ENCODE data around the gene MTNR1B. TPM values are rescaled to one million over a fixed set of nuclear protein-coding genes. Genes with fewer than 3 reads are reported as not detected.
A peak's percentile ranks its signal among the peaks of the same experiment; 100 is the strongest.

The MTNR1B gene
- total RNA-seq, 1 donor from 2014 or later = not detected

DNA sequence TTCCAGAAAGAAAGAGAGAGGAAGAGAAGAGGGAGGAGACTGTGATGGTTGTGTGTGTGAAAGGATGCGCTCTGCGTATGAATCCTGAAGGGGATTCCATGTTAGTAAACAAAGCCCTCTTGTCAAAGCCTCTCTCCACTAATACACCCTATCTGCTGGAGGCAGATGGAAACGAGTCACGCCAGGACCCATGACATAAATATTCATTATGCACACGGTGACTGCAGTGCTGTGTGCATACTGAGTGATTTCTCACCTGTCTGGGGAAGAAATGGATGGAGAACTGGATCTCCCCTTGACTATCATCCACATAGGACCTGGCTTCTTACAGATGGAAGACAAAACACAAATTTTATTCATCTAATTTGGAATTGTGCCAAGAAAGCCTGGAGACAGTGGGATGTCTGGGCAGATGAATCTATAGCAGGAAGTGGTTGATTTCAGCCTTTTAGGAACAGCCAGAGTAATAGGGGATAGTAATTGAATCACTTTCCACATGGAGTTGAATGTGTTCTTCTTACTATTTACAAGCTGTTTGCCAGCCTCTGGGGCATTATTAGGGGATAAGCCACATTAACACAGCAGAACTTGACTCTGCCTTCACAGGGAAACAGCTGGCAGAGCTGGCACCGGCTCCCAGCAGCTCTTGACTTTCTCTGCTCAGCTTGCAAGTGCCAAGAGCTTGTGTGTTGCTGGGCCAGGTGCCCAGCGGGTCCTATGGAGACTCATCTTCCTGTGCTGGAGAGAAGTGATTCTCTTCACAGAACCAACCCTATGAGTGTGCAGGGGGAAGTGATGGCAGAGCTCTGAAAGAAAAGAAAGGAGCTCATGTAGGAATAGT lies 9.0 kb downstream of the MTNR1B start:
- no peak for DNase-seq

DNA sequence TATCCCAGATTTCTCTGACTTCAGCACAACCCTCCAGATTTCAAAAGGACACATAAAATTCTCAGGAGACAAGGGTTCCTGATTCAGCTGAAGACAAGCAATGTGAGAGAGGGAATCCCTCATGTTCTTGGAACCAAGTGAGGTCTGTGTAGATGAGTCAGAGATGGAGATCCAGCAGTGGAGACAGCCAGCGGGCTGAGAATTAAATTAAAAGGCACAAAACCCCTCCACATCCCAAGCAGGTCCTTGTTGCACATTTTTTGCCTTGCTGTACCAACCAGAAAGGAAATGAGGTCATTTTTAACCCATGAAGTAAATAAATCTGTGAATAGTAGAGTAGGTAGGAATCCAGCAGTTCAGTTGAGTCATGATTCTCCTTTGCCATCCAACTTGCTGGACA lies 9.7 kb downstream of the MTNR1B start:
- no peak for DNase-seq

DNA sequence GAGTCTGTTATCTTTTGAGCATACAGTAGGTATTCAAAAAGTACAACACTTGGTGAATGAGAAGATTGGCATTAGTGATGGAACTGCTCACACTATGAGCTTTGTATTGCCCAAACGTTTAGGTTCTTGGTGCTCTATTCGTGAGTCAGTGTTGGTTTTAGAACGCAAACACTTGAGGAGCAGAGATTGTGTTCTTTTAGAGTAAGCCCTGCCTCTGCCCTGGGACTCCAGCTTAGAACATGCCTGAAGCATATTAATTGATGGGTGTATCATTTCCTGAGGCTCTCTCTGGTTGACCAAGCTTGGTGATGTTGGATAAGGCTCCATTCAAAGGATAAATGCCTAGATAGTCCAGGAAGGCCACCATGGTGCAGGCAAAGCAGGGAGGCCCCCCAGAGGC lies 10.9 kb downstream of the MTNR1B start:
- no peak for DNase-seq

DNA sequence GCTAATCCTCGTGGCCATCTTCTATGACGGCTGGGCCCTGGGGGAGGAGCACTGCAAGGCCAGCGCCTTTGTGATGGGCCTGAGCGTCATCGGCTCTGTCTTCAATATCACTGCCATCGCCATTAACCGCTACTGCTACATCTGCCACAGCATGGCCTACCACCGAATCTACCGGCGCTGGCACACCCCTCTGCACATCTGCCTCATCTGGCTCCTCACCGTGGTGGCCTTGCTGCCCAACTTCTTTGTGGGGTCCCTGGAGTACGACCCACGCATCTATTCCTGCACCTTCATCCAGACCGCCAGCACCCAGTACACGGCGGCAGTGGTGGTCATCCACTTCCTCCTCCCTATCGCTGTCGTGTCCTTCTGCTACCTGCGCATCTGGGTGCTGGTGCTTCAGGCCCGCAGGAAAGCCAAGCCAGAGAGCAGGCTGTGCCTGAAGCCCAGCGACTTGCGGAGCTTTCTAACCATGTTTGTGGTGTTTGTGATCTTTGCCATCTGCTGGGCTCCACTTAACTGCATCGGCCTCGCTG lies 12.1 kb downstream of the MTNR1B start:
- no peak for DNase-seq

DNA sequence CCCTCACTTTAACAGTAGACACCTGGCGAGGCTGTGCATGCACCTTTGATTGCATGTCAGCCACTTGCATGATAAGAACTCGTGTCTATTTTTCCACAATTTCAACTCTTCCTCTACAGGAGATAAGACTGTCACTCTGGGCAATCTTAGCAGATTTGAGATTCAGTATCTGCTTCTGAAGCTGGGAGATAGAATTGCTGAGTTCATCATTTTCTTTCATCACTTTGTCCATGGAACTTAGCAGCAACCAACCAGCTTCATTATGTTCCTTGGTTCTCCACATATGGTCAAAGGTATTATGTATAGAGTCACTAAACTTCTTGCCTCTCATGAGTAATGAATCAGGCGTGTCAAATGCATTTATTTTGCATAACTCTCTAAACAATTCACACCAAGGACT lies 17.1 kb downstream of the MTNR1B start:
- DNase-seq = no peak

DNA sequence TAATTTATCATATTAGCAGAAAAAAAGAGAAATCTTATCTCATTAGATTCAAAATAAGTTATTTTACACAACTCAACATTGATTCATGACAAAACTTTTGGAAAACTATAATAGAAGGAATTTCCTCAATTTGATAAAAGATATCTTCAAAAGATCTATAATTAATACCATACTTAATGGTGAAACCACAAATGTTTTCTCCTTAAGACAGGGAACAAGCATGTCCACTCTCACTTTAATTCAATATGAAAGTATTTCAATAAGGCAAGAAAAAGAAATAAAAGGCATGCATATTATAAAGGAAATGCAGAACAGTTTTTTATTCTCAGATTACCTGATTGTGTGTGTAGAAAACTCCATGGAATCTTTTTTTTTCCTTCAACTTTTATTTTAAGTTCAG lies 23.6 kb downstream of the MTNR1B start:
- DNase-seq = no peak

DNA sequence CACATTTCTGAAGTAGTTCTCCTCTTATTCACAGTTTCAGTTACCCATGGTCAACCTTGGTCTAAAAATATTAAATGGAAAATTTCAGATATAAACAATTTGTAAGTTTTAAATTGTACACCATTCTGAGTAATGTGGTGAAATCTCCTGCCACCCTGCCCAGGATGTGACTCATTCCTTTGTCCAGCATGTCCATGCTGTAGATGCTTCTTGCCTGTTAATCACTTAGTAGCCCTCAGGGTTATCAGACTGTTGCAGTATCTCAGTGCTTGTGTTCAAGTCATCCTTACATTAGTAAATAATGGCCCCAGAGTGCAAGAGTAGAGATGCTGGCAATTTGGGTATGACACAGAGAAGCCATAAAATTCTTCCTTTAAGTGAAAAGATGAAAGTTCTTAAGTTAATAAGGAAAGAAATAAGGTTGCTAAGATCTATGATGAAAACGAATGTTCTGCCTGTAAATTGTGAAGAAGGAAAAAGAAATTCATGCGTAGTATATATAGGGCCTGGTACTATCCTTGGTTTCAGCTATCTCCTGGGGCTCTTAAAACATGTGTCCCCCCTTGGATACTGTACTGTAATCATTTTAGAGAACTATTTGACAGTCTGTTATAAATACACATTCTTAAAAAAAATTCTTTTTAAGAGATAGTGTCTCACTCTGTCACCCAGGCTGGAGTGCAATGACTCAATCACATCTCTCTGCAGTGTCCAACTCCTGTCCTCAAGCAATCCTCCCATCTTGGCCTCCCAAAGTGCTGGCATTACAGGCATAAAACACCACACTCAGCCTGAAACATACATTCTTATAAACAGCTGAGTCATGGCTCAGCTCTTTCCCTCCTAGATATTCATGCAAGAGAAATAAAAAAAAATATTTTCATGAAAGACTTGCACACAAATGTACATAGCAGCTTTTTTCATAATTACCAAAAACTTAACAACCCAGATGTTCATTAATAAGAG lies 31.3 kb downstream of the MTNR1B start:
- DNase-seq = peak; percentile 49

DNA sequence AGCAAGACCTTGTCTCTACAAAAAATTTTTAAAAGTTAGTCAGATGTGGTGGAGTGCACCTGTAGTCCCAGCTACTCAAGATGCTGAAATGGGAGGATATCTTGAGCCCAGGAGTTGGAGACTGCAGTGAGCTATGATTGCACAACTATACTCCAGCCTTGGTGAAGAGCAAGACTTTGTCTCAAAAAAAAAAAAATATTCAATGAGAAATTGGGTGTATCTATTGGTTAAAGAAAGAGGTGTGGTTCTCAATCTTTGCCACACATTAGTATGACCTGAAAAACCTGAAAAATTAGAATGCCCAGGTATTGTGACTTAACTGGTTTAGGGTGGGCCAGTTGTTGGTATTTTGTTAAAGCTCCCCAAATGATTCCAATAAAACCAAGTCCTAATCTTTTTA lies 32.4 kb downstream of the MTNR1B start:
- no peak for DNase-seq

DNA sequence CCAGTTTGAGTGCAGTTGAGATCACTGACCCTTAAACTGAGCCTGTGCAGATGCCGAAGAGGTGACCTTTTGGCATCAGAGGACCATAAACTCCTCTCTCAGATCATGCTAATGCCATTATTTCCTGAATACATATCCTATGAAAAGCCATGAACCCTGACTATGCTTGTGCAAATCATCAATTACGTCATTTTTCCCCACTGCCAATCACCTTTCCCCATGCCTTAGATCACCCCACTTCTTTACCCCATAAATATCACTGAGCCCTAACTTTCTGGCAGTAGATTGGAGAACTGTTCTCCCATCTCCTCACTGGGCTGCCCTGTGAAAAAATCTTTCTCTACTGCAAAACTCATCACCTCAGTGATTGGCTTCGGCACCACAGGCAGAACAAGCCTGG lies 32.9 kb downstream of the MTNR1B start:
- DNase-seq = no peak

DNA sequence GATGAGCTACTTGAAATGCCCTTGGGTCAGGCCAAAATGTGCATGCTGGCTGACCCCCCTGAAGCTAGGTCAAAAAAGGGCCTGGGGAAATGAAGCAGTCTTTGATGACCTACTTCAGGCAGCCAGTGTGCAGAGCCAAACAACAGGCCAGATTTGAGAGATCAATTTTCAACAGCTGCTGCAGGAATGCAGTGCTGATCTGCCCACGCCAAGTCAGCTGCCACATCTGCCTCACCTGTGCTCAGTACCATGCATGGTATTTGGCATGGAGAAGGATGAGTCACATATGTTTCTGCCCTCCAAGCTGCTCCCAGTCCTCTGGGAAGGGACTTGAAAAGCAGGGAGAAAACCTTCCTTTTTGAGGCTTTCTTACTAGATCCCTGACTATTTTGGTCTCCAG lies 35.8 kb downstream of the MTNR1B start:
- DNase-seq = no peak

DNA sequence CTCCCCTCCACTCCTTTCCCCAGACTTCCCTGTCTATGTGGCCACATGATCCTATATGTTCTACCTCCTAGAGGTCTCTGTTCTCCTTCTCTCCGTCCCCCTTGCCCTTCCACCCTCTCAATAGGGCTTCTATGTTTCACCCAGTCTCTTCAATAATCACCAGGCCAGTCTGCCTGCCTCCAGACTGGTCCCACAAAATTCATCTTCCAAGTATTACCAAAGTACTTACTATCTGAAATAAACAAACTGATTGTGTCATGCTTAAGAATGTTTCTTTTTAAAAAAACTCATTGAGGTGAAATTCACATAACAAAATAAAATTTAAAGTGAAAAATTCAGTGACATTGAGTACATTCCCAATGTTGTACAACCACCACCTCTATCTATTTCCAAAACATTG lies 44.2 kb downstream of the MTNR1B start:
- DNase-seq = no peak

DNA sequence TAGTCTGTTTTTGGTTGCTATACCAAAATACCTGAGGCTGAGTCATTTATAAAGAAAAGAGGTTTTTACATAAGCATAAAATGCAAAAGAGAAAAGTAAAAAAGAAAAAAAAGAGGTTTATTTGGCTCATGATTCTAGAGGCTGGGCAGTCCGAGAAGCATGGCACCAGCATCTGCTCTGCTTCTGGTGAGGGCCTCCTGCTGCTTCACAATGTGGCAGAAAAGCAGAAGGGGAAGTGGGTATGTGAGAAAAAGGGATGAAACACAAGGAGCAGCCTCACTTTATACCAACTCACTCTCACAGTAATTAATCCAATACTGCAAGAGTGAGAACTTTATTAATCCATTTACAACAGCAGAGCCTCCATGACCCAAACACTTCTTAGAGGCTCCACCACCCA lies 47.1 kb downstream of the MTNR1B start:
- no peak for DNase-seq

DNA sequence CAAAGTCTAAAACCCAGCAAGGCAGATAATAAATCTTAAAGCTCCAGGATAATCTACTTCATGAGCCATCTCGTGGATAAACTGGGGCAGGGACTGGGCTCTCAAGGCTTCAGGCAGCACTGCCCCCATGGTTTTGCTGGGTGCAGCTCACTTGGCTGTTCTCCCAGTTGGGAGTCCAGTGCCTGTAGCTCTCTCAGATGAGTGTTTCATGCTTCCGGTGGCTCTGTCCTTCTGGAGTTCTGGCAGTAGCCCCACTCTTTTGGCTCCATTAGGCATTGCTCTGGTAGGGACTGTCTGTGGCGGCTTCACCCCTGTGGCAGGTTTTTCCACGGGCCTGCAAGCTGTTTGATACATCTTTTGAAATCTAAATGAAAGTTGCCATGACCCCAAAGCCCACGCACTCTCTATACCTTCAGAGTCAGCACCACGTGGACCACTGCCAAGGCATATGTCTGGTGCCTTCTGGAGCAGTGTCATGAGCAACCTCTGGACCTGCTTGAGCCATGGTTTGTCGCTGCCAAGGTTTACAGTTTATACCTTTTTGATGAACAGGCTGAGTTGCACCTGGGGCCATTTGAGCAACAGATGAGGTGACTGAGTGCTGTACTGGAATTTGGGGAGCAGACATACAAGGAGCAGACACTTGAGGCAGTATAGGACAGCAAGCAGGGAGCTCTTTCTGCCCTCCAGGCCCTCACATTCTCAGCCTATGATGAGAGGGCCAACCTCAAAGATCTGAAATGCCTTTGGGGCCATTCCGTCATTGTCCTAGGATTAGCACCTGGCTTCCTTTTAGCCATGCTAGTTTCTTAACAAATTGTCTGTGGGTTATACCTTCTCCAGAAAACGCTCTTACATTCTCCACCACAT lies 48.6 kb downstream of the MTNR1B start:
- DNase-seq = no peak

DNA sequence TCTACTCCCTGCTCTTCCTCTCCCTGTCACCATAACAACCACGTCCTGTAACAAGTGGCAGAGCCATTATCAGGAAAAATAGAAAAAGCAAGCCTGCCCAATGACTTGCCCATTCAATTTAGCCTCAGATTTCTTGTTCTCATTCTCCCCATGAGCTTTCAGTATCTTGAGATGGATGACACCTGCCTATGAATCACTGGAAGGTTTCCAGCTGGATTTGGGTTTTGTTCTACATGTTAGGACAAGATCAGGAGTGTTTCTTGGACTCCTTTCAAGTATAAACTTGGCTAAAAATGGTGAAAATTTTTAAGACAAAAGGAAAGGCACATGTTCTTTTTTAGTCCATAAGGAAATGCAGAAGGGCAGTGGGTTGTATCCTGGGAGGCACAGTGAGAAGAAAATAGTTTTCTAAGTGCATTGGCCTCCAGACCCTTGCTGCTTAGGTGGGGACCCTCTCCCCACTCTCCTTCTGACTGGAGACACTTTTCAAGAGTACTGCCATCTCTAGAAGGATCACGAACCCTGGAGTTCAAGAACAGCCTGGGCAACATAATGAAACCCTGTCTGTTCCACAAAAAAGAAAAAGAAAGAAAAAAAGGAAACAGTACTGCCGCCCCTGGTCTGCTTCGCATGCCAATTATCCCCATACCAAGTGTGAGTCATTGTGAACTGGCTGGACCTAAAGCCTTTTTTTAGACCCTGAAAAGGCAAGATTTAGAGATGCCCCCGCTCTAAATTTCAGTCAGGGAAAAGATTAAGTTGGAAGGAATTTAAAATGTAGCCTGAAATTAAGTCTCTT lies 51.0 kb downstream of the MTNR1B start:
- DNase-seq = no peak

DNA sequence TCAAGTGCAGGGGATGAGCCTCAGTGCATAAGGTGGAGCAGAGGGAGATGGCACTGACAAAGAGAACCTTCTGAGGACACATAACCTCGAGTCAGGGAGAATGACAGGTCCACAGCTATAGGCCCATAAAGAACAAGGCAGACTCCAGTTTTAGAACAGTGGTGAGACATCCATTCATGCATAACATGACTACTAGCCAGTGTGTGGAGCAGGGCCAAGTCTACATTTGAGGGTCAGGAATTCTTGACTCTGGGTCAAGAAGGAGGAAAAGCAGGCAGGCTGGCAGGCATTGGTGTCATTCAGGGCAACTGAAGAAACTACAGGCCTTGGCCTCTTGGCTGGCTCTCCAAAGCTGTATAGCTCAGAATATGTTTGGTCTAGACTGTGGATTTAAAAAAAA lies 54.9 kb downstream of the MTNR1B start:
- DNase-seq = no peak

DNA sequence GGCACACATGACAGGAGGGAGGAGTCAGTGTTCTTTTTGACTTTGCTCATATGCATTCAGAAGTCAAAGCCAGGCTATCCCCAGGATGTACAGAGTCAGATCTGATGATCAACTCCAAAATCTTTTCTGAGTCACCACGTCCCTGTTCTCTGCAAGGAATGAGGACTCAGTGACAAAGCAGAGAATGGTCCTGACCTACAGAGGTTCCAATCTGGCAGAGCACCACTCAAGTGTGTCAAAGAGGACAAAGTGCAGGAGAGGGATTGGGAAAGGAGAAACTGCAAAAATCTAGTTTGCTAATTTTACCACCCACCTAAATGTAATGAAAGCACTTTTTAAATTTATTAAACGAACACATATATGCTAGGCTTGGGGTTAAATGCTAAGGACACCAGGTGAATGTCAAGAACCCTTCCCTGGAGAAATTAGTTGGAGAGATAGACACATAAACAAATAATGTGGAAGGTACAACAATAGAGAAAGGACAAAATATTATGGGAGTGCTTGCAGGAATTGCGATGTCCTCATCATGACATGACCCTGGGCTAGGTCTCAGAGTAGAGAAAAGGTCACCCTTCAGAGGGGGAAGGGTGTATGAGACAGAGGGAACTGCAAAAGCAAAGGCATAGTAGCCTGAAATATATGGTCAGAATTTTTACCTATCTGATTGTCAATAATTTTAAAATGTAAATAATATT lies 56.3 kb downstream of the MTNR1B start:
- DNase-seq = no peak

DNA sequence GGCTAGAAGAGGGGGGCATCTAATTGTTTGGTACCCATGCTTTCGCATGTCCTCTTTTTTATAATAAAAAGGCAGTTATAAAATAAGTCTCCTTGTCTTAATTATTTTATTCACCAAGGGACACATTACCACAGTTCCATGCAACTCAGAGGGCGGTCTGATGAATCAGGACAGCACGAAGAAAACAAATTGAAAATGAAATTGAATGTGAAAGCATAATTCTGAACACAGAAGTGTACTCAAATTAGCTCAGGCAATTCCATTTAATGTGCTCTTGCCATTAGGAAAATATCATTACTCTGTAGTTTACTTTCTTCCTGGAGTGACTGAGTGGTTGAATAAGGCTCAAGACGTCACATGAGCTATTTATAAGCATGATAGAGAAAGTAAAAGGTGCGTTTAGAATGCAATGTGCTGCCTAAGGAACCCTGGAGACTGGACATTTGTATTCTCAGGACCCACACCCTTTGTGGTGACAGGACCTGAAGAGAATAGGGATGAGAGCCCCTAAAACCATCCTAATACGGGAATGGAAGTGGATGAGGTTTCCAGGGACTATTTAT lies 59.6 kb downstream of the MTNR1B start:
- no peak for DNase-seq

DNA sequence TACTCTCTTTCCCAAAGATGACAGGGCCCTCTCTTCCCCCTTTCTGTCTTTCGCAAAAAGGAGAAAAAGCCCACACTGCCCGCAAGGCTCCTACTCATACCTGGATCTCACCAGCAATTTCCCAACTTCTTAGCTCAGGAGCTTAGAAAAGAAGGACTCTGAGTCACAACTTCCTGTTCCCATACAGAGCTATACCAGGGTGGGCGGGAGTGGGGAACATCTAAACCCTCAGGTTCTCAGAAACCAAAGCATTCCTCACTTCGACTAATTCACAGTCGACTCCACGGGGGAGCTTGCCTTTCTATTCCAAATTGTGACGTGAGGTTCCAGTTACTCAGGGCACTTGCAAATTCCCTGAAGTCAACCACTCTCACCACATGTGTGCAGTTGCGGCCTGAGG lies 61.9 kb downstream of the MTNR1B start:
- no peak for DNase-seq
